HepG2 (cell line): ENCODE measurements around the gene CD4. TPM values are rescaled to one million over a fixed set of nuclear protein-coding genes. Genes with fewer than 3 reads are reported as not detected.
"Not testable (repeated sequence)": the region's sequence is repeated elsewhere in the genome, so short reads cannot be mapped to it uniquely, and the experiment has no call there.

Experiments used
- ATAC-seq: fragments of 200-7000 bp; cut with Tn5 transposase; 3 replicates; pipeline ENCODE4 v1.9.1; 2020; ENCODE audit warnings: mild to moderate bottlenecking, moderate library complexity
- BruUV-seq: library from RNA; stranded (reverse); fragments of 400-500 nt; replicated peaks from 2 replicates; lab custom pipeline; 2021; lab: Mats Ljungman, UMichigan
- CTCF ChIA-PET: fragments of 300-600 bp; formaldehyde crosslinking; extraction: SDS; loops from one replicate; lab custom pipeline; 2021; ENCODE audit warnings: low total read pairs, inconsistent platforms, low intra/inter-chr PET ratio; lab: Yijun Ruan, JAX
- POLR2A ChIA-PET: fragments of 350-600 bp; sonication (Branson Sonifier 250); formaldehyde crosslinking; loops from one replicate; lab custom pipeline; 2020; ENCODE audit warnings: antibody characterized with exemption, inconsistent platforms; lab: Yijun Ruan, JAX
- DNase-seq: peaks from one replicate; pipeline ENCODE4 v3.0.0-alpha.2; 2015; ENCODE audit warnings: low spot score
- FAIRE-seq: peaks from 3 replicates; lab custom pipeline; 2011; peaks lifted over from hg19 to GRCh38; lab: Jason Lieb, UNC
- H2AFZ ChIP-seq: one replicate; pipeline ENCODE4 v1.6.1; 2011; ENCODE audit warnings: low read length, inconsistent platforms
- H3K27ac ChIP-seq: fragments of 300-600 bp; 3 replicates; pipeline ENCODE4 v1.8.0; 2011; ENCODE audit warnings: mixed run types, mild to moderate bottlenecking, mixed read lengths, low read length, inconsistent platforms; ENCODE audit not compliant: insufficient read depth; ENCODE audit errors: extremely low read length
- H3K27me3 ChIP-seq, 2 experiments: fragments of 200-600 bp in 1 of 2; 2 replicates in 1 of 2; 3 replicates in 1 of 2; pipeline versions ENCODE4 v1.6.0 to v1.8.0; 2011; ENCODE audit warnings: low read length in 2 of 2, mild to moderate bottlenecking in 2 of 2, moderate library complexity in 2 of 2, inconsistent platforms in 1 of 2; ENCODE audit not compliant: insufficient read depth in 2 of 2, control insufficient read depth in 1 of 2
- H3K36me3 ChIP-seq, 2 experiments: fragments of 200-600 bp in 1 of 2; replicated peaks in 1 of 2; 2 replicates in 1 of 2; 3 replicates in 1 of 2; pipeline versions ENCODE4 v1.5.1 to v1.8.0; 2011; ENCODE audit warnings: low read length in 2 of 2, inconsistent platforms in 1 of 2; ENCODE audit not compliant: insufficient read depth in 2 of 2, control insufficient read depth in 1 of 2
- H3K4me1 ChIP-seq: 2 replicates; pipeline ENCODE4 v1.5.1; 2012; ENCODE audit warnings: low read length, inconsistent platforms; ENCODE audit not compliant: insufficient read depth
- H3K4me2 ChIP-seq: 2 replicates; pipeline ENCODE4 v1.6.0; 2011; ENCODE audit warnings: low read depth, low read length, inconsistent platforms
- H3K4me3 ChIP-seq, 3 experiments: fragments of 200-600 bp in 1 of 3; sonication (generic), shearing (Covaris generic) in 1 of 3; replicated peaks in 1 of 3; 2 replicates each; pipeline ENCODE4 v1.5.1; 2011 to 2016; ENCODE audit warnings: low read length in 3 of 3, inconsistent platforms in 2 of 3, low read depth in 2 of 3, mild to moderate bottlenecking in 2 of 3, control low read depth in 1 of 3, mixed read lengths in 1 of 3; ENCODE audit not compliant: insufficient read depth in 1 of 3
- H3K79me2 ChIP-seq: one replicate; pipeline ENCODE4 v1.6.1; 2011; ENCODE audit warnings: low read length, inconsistent platforms; ENCODE audit not compliant: insufficient read depth
- H3K9ac ChIP-seq: 2 replicates; pipeline ENCODE4 v1.6.0; 2011; ENCODE audit warnings: mild to moderate bottlenecking, low read depth, low read length, inconsistent platforms; ENCODE audit not compliant: insufficient read depth
- H3K9me3 ChIP-seq: 2 replicates; pipeline ENCODE4 v1.5.1; 2012; ENCODE audit warnings: mild to moderate bottlenecking, low read length
- H4K20me1 ChIP-seq: 2 replicates; pipeline ENCODE4 v1.6.0; 2011; ENCODE audit warnings: inconsistent platforms, mild to moderate bottlenecking, low read length, moderate library complexity; ENCODE audit not compliant: insufficient read depth
- FOSL1 ChIP-seq: sonication (generic); formaldehyde crosslinking; IDR thresholded peaks from 2 replicates; pipeline ENCODE4 v1.9.0; 2021; ENCODE audit warnings: missing genetic modification reagents, borderline replicate concordance
- POLR2AphosphoS2 ChIP-seq: IDR thresholded peaks from 2 replicates; pipeline ENCODE4 v1.6.1; 2011; ENCODE audit warnings: low read depth, low read length, improper control_type of control experiment
- RXRA ChIP-seq: sonication (generic); formaldehyde crosslinking; IDR thresholded peaks from 2 replicates; pipeline ENCODE4 v1.5.1; 2020; ENCODE audit warnings: missing genetic modification reagents
- SRSF1 ChIP-seq: fragments of 200-400 bp; formaldehyde crosslinking; optimal IDR thresholded peaks from 2 replicates; pipeline ENCODE3; 2017; ENCODE audit warnings: mild to moderate bottlenecking, low read depth, low read length, moderate library complexity
- SRY ChIP-seq: sonication (generic); formaldehyde crosslinking; IDR thresholded peaks from 2 replicates; pipeline ENCODE4 v1.8.0; 2022; ENCODE audit warnings: mild to moderate bottlenecking, missing genetic modification reagents
- ZHX2 ChIP-seq, 2 experiments: sonication (generic) in 1 of 2; formaldehyde crosslinking in 1 of 2; IDR thresholded peaks; 2 replicates each; pipeline versions ENCODE4 v1.6.1 to v1.9.0; 2014 to 2022; ENCODE audit warnings: antibody characterized with exemption in 1 of 2, borderline replicate concordance in 1 of 2, inconsistent platforms in 1 of 2, low read depth in 1 of 2, missing genetic modification reagents in 1 of 2
- ZNF510 ChIP-seq: sonication (generic); formaldehyde crosslinking; IDR thresholded peaks from 2 replicates; pipeline ENCODE4 v1.4.0; 2020; ENCODE audit warnings: low read depth, mild to moderate bottlenecking, missing genetic modification reagents
- ZNF788 ChIP-seq: sonication (generic); formaldehyde crosslinking; IDR thresholded peaks from 2 replicates; pipeline ENCODE4 v1.5.0; 2020; ENCODE audit warnings: mild to moderate bottlenecking, missing genetic modification reagents, borderline replicate concordance
- WGBS: methylation state at CpG from one replicate; pipeline ENCODE4 v1.1.6; 2017; ENCODE audit warnings: low lambda C conversion rate; 5-methylcytosine and 5-hydroxymethylcytosine counted together
- in situ Hi-C: cut with HindIII; loops from 2 replicates; pipeline ENCODE4 v1.10.0; 2017; ENCODE audit warnings: low pct_unique_long_range_greater_than_20kb; ENCODE audit not compliant: extremely low pct_ligation_motif_present
- intact Hi-C: fragments of 100-400 bp; cut with micrococcal nuclease; formaldehyde crosslinking; loops from one replicate; pipeline ENCODE4 v1.10.0; 2022; ENCODE audit not compliant: unreplicated experiment
- polyA plus RNA-seq, 8 experiments: library from polyadenylated mRNA; depleted of rRNA in 3 of 8; stranded (reverse) in 7 of 8; unstranded in 1 of 8; fragments of >200 nt; fragmentation: Illumina TruSeq in 4 of 8; extraction: Trizol in 4 of 8; gene quantifications; 2 replicates each; pipeline versions ENCODE4 v1.2.1 to v1.2.3, GENCODE V29; 2011 to 2016; ENCODE audit warnings: low read depth in 4 of 8, missing spikeins in 1 of 8, mixed read lengths in 1 of 8; ENCODE audit not compliant: insufficient read depth in 1 of 8
- total RNA-seq, 5 experiments: library from RNA; depleted of rRNA; stranded (reverse); fragments of >200 nt; fragmentation: Illumina TruSeq; extraction: Trizol; gene quantifications; 2 replicates each; pipeline ENCODE4 v1.2.3, GENCODE V29; 2016; ENCODE audit warnings: low read depth in 1 of 5

Gene CD4
- total and polyA plus RNA-seq, 2 of the 13 experiments (the other 11 are each of a cell fraction or from before 2014, with no cell fraction given), result 0.07 to 0.95 TPM

GRCh38 chr12:6865307-6865706, 76.0 kb downstream of the CD4 start:
- H3K9ac ChIP-seq, intact Hi-C loops, FAIRE-seq, H3K4me3 ChIP-seq, H3K27ac ChIP-seq, H3K9me3 ChIP-seq, DNase-seq, H3K27me3 ChIP-seq, H2AFZ ChIP-seq, in situ Hi-C loops, ATAC-seq, CTCF ChIA-PET, H3K4me2 ChIP-seq, BruUV-seq: not testable (repeated sequence)
- peaks cover 24% of the 10 kb centered on the region for H4K20me1 ChIP-seq
- peaks cover 26% of the 10 kb centered on the region for H3K4me1 ChIP-seq
- H3K36me3 ChIP-seq, result peaks cover 26 to 56% of the 10 kb centered on the region in 2 experiments
- POLR2A ChIA-PET, result interaction anchor here (1.0 to 6.0 kb wide), 2 partner anchors 12 to 26 kb away, joined by 3 to 132 read pairs; partner anchors contain the start of genes CDCA3 and USP5
- H3K79me2 ChIP-seq, result peaks cover 29% of the 10 kb centered on the region
- WGBS, result 97% methylated on average over 5 of the region's 5 CpGs

- 94% methylated on average over 14 of the region's 19 CpGs for WGBS
- H3K79me2 ChIP-seq, result peaks cover 29% of the 10 kb centered on the region
- BruUV-seq, result no TSS peak
- ChIA-PET CTCF (no interaction called here), POLR2A (interaction anchor here (0.9 to 6.0 kb wide), 11 partner anchors 9 to 114 kb away, joined by 3 to 132 read pairs (median 4); partner anchors contain the start of genes C12orf57, CDCA3, MLF2 and RNU7-1)
- H3K4me1 ChIP-seq, result peaks cover 37% of the 10 kb centered on the region
- DNase-seq (no peak), FAIRE-seq (no peak), ATAC-seq (no peak)
- no peaks in the 10 kb centered on the region; a peak in 1 of 5 replicates for H3K27me3 ChIP-seq
- H3K9ac ChIP-seq, result peak overlapping the region; percentile 69; the same call in 1 of the 2 replicates
- peak overlapping the region in 2 of 3 experiments; percentile 88 to 92; a peak in 3 of 6 replicates for H3K4me3 ChIP-seq
- no peaks in the 10 kb centered on the region for H3K9me3 ChIP-seq
- peaks cover 22 to 45% of the 10 kb centered on the region in 2 experiments for H3K36me3 ChIP-seq
- no peak overlapping the region for H3K27ac ChIP-seq
- no peak overlapping the region for H2AFZ ChIP-seq
- in situ Hi-C loops (no loop called here), intact Hi-C loops (no loop called here)
- H3K4me2 ChIP-seq, result peak overlapping the region; percentile 98
- peaks cover 35% of the 10 kb centered on the region for H4K20me1 ChIP-seq
- TF ChIP-seq SRY, result peak; percentile 1; the same call in 1 of the 2 replicates
- TF ChIP-seq SRSF1, result no peak
- no peak for TF ChIP-seq ZHX2 (IDR thresholded peaks at IDR 0.05; ENCODE audit: low read depth)
- TF ChIP-seq ZHX2 (CRISPR knock-in tag; IDR thresholded peaks at IDR 0.05; ENCODE audit: borderline replicate concordance), result no peak
- 0 out of 2 replicates have a peak, but pooled peaks have one; percentile 18 for TF ChIP-seq ZNF788 (CRISPR knock-in tag)
- no peak for TF ChIP-seq ZNF510 (CRISPR knock-in tag)
- TF ChIP-seq RXRA, result no peak
- TF ChIP-seq POLR2AphosphoS2, result no peak
- TF ChIP-seq FOSL1 (CRISPR knock-in tag), result no peak
These were observed 77.0 kb downstream of the CD4 start for GRCh38 chr12:6866163-6866919.
